Stimulated activated CD8-positive, alpha-beta memory T cell treated with anti-CD3 and anti-CD28 coated beads, Interleukin-12 subunit alpha, Interleukin-12 subunit beta, amount 100 ng/mL, for 24 hours (primary cell): ENCODE measurements around the gene CTXN1.
"Not testable (repeated sequence)": the region's sequence is repeated elsewhere in the genome, so short reads cannot be mapped to it uniquely, and the experiment has no call there.

Experiments
- DNase-seq: peaks from one replicate; pipeline ENCODE4 v3.0.0-alpha.2; 2020; ENCODE audit errors: extremely low read depth

The CTXN1 gene

DNA sequence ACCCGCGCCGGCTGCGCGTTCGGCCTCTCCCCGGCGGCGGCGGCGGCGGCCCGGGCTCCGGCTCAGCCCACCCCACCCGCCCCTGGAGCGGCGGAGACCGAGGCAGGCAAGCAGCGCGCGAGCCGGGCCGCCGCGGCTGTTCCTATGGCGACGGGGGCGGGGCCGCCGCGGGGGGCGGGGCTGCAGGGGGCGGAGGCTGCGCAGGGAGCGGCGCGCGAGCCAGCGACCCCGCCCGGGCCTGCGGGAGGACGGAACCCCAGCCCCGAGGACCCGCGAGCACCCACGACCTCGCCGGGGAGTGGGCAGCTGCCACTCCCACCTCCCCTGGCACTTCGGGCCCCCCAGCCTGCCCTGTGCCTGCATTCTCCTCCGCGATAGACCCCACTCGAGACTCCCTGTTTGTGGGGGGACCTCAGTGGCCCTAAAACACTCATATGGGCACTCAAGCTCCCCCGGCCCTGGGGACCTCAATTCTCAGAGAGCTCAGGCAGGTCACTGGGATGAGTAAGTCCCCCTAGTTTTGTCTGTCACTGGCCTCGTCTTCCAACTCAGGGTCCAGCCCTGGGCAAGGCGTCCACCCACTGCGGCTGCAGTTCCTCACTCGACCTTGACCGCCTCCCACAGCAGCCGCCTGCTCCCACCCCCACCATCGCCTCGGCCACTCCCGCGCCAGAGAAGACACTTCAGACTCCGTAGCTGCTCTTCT is at the start of gene CTXN1:
Gene CTXN1 (minus strand): TSS at position 115 of the 706 bp plus-strand sequence. CDS start 597 bp downstream, outside the sequence.
- no peak for DNase-seq

GRCh38 chr19:7975037-7975436 is 49.1 kb upstream of the CTXN1 start:
- no peak for DNase-seq

GRCh38 chr19:7973883-7974282 is 47.9 kb upstream of the CTXN1 start:
- no peak for DNase-seq

- DNase-seq, result no peak
These were observed 45.9 kb upstream of the CTXN1 start for GRCh38 chr19:7971553-7972520.

DNA sequence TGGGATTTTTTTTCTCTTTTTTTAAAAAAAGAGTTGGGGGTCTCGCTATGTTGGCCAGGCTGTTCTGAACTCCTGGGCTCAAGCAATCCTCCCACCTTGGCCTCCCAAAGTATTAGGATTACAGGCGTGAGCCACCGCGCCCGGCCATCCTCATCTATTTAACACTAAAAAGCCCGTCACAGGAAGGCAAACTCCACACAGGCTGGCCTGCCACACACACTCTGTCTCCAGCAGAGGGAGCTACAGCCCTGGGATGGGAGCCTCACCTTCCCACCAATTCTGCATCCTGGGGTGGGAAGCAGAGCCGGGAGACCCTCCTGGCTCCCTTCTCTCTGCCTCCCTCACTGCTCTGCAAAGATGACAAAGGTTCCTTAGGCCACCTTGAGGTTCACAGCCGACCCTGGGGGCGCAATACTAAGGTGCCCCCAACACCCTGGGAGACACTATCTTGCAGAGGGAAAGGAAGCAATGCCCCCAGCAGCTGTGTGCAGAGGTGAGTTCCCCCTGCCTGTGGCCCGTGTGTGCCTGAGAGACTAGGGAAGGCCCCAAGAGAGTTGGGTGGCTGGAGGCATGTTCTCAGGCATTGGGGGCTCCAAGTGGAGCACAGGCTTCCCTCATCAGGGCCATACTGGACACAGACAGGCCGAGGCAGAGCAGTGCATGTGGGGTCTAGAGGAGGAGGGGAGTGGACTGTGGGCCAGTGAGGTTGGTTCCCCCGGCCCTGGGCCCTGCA is 44.9 kb upstream of the CTXN1 start:
- no peak for DNase-seq

GRCh38 chr19:7969555-7969939 is 43.6 kb upstream of the CTXN1 start:
- no peak for DNase-seq

DNA sequence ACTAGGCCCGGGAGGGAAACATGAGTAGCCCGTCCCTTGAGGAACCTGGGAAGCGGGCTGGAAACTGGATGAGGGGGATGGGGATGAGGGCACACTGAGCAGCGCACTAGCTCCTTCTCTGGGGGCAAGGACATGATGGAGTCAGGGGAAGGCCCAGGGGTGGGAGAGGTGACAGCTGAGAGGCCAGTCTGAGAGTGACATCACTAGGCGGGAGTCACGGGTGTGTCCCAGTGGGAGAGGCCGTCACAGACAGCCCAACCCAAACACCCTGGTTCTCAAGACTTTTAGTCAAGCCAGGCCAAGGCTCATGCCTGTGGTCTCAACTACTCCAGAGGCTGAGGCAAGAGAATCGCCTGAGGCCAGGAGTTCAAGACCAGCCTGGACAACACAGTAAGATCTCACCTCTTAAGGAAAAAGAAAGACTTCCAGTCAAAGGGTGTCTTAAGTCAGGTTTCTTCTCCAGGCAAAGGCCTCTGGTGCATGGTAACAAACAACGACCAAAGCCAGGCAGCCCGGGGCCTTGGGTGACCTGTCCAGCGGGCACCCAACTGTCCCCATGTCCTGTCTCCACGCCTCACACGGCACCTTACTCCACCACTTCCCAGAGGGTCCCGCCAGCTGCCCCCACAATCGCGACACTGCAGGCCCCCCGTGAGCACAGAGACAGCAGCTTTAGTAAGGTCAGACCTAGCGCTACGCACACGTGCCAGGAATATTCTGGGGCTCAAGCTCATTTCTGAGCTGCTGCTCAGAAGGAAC is 43.0 kb upstream of the CTXN1 start:
- DNase-seq, result no peak

GRCh38 chr19:7968008-7968795 is 42.3 kb upstream of the CTXN1 start:
- DNase-seq, result no peak

- DNase-seq, result no peak
These were observed 40.2 kb upstream of the CTXN1 start for GRCh38 chr19:7965921-7966665.

DNA sequence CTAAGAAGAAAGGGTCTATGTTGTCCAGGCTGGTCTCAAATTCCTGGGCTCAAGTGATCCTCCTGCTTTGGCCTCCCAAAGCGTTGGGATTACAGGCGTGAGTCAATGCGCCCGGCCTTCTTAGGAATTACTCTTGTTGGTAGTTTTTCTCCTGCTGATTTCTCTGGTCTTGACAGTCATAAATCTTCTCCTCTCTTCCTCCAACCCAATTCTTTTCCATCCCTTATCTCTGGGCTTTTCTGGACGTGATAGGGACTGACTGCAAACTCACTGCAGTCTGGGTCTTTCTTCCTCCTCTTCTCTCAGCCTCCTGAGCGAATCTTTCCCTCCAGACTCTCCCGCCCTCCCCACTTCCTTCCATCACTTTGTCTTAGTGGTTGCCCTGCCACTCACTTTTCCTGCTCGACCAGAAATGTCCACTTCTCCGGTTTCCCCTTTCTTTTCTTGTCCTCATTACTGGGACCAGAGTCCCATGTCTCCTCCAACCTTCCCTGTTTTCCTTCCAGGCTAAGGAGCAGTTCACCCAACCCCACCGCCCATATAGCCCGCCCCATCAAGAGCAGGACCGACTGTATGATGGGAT is 39.4 kb upstream of the CTXN1 start:
- DNase-seq, result no peak

DNA sequence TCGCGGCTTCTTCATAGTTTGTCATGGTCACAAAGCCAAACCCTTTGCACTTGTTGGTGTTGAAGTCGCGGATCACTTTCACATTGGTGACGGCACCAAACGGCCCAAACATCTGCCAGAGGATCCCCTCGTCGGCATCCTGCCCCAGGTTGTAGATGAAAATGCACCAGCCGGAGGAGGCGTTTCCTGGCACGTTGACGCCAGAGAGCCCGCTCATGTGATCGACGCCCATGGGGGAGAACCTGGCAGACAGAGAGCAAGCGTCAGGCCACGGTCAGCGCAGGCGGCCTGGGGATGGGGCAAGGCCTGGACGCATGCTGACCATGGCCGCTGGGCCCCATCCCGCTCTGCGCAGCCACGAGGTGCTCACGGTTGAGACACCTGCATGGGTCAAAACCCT is 37.6 kb upstream of the CTXN1 start:
- DNase-seq, result no peak

GRCh38 chr19:7962644-7963268 is 36.8 kb upstream of the CTXN1 start:
- DNase-seq, result no peak

GRCh38 chr19:7961920-7962626 is 36.1 kb upstream of the CTXN1 start:
- DNase-seq, result no peak

GRCh38 chr19:7961082-7961481 is 35.1 kb upstream of the CTXN1 start:
- DNase-seq, result not testable (repeated sequence)

DNA sequence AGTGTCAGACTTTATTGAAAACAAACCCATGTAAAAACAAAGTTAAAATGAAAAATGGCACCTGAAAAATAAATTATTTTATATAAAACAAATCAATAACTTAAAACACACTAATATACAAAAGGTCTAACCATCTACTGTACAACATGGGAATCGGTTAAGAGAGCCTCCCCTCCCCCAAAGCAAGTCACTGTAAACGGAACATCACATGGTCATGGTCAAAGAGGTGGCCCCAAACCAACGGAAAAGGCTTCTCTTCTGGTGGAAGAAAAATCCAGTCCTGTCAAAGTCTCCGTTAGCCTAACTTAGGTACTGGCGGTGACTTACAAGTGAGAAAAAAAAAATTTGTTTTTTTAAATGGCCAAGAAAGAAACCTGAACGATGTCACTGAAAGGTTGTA is 33.3 kb upstream of the CTXN1 start:
- DNase-seq, result no peak

DNA sequence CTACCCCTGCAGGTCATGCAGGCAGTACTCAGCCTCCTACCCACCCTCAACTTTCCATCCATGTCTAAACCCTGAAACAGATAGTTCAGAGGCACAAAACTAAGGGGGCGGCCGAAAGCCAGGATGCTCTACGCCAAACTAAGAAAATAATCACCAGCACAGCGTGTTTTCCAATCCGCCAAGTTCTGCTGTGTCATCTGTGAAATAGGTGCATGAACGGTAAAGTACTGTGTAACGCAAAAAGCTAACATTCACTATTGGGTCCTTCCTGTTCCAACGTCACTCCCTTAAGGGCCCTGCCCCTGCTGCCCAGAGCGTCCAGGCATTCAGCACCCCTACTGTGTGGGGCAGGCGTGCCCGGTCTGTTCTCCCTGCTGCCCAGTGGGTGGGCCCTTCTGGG is 29.8 kb upstream of the CTXN1 start:
- DNase-seq, result no peak

DNA sequence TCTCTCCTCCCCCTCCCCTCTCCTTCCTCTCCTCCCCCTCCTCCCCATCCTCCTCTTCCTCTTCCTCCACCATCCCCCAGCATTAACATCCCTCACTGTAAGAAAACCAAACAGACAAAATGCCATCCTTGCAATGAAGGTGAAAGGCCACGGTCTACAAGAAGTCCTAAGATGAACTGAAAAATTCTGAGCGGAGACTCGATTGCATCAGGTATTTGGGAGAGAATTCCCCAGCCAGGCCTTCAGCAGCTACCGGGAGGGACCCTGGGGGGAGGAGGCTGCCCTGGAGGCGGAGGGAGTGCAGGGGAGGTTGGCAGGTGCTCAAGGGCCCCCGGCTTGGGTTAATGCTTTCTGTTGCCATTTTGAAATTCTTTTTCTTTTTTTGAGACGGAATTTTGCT is 27.6 kb upstream of the CTXN1 start:
- no peak for DNase-seq

- DNase-seq, result no peak
These were observed 27.1 kb upstream of the CTXN1 start for GRCh38 chr19:7953060-7953459.

DNA sequence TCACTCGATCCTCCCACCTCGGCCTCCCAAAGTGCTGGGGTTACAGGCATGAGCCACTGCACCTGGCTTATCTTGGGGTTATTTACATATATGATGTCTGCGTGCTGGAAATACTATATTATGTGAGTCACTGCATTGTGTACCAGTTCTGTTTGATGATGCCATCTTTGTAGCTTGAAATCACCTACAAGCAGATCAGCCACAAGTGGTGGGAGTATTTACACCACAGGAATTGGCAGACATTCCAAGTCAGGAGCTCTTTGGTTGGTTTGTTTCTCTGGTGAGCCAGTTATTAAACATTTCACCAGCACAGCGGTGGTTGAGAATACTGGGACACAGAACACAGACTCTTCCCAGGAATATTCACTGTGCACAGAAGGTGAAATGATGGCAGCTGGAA is 22.0 kb upstream of the CTXN1 start:
- no peak for DNase-seq
